ENCODE measurements around the gene FGF6. TPM values are rescaled to one million over a fixed set of nuclear protein-coding genes. Genes with fewer than 3 reads are reported as not detected.

Gene FGF6
- total RNA-seq, 1 donor: not detected

DNA sequence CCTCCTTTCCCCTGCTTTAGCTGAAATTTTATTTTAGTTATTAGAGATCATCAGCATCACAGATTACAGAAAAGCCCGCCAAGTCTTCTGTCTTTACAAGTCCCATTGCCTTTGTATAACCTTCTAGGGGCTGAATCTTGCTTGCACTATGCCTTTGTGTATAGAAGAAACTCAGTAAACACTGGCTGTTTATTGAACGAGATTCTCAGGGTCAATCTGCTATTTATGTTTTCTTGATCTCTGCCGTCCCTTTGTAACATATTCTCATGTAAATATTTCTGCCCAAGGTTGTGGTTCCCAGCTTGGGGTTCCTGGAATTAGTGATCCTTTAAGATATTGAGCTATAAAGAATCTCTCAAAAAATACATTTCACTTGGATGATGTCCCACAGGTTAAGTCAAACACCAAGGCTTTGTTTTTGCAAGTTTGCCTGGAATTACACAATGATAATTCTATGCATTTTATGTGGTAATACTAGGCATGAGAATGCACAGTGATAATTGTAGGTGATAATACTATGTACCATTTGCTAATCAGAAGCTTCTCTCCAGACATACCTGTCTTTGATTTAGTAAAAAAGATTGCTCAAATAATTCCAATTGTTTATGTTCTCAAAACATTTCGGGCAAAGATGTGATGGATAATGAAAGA lies 40.6 kb upstream of the FGF6 start:
- Histone ChIP-seq H4K20me1 (ENCODE audit: insufficient read depth, low read length) (no peaks in the 10 kb centered on the region), H3K4me3 (ENCODE audit: insufficient read depth, low read length) (no peak overlapping the region), H3K27me3 (ENCODE audit: insufficient read depth, low read length) (no peaks in the 10 kb centered on the region), H3K36me3 (ENCODE audit: insufficient read depth, low read length) (peaks cover 22% of the 10 kb centered on the region), H3K79me2 (ENCODE audit: insufficient read depth, low read length) (no peaks in the 10 kb centered on the region), H2AFZ (ENCODE audit: low read length) (no peak overlapping the region), H3K4me2 (ENCODE audit: insufficient read depth, low read length) (no peak overlapping the region), H3K27ac (ENCODE audit: low read depth, low read length) (no peak overlapping the region), H3K9me3 (ENCODE audit: low read depth, low read length) (no peaks in the 10 kb centered on the region), H3K4me1 (ENCODE audit: insufficient read depth, low read length) (no peaks in the 10 kb centered on the region)
- no peak for DNase-seq (ENCODE audit: insufficient read length, low spot score, missing footprints)
- TF ChIP-seq, protein P1, sequence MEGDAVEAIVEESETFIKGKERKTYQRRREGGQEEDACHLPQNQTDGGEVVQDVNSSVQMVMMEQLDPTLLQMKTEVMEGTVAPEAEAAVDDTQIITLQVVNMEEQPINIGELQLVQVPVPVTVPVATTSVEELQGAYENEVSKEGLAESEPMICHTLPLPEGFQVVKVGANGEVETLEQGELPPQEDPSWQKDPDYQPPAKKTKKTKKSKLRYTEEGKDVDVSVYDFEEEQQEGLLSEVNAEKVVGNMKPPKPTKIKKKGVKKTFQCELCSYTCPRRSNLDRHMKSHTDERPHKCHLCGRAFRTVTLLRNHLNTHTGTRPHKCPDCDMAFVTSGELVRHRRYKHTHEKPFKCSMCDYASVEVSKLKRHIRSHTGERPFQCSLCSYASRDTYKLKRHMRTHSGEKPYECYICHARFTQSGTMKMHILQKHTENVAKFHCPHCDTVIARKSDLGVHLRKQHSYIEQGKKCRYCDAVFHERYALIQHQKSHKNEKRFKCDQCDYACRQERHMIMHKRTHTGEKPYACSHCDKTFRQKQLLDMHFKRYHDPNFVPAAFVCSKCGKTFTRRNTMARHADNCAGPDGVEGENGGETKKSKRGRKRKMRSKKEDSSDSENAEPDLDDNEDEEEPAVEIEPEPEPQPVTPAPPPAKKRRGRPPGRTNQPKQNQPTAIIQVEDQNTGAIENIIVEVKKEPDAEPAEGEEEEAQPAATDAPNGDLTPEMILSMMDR (IDR thresholded peaks at IDR 0.05; ENCODE audit: extremely low read depth, low read depth, low read length): no peak

DNA sequence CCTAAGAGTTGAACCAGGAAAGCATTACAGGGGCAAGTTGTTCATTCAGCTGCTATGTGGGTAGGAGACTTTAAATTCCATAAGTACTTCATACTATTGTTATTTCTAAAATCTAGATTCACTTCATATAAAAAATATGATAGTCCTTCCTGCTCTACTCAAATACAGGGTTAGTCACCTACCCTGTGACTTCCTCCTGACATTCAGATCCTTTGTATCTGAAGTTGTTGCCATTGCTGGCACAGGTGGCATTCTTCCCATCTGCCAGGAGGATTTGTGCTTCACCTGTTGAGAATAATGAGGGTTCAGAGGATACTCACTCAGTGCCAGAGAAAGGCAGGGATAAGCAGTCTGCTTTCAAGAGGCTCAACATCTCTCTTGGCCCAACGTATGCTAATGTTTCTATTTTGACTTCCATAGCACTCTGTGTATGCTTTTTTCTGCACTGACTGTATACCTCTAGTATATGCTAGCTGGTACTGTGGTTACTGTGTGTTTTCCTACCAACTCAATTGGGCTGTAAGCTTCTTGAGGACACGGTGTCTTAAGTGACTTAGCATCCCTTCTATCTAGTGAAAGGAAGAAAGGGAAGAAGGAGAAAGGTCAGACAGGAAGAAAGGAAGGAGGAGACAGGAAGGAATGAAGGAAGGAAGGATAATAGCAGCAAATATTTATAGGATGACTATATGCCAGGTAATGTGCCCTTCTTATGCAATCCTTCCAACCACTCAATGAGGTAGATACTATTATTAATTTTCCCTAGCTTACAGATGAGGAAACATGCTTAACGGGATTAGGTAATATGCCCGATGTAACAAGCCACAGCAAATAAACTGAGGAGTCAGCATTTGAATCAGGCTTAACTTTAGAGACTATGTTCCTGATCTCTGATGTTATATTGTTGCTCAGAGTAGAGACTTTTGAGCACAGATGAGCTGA lies 38.5 kb upstream of the FGF6 start:
- DNase-seq (ENCODE audit: insufficient read length, low spot score, missing footprints): no peak
- no peak overlapping the region for H2AFZ ChIP-seq (ENCODE audit: low read length)
- H3K4me3 ChIP-seq (ENCODE audit: insufficient read depth, low read length): no peak overlapping the region
- H3K79me2 ChIP-seq (ENCODE audit: insufficient read depth, low read length): no peaks in the 10 kb centered on the region
- no peaks in the 10 kb centered on the region for H3K4me1 ChIP-seq (ENCODE audit: insufficient read depth, low read length)
- H3K9me3 ChIP-seq (ENCODE audit: low read depth, low read length): no peaks in the 10 kb centered on the region
- H3K4me2 ChIP-seq (ENCODE audit: insufficient read depth, low read length): no peak overlapping the region
- TF ChIP-seq, protein P1 (IDR thresholded peaks at IDR 0.05; ENCODE audit: extremely low read depth, low read depth, low read length): no peak
- no peaks in the 10 kb centered on the region for H4K20me1 ChIP-seq (ENCODE audit: insufficient read depth, low read length)
- H3K27ac ChIP-seq (ENCODE audit: low read depth, low read length): no peak overlapping the region
- no peaks in the 10 kb centered on the region for H3K27me3 ChIP-seq (ENCODE audit: insufficient read depth, low read length)
- peaks cover 9% of the 10 kb centered on the region for H3K36me3 ChIP-seq (ENCODE audit: insufficient read depth, low read length)

DNA sequence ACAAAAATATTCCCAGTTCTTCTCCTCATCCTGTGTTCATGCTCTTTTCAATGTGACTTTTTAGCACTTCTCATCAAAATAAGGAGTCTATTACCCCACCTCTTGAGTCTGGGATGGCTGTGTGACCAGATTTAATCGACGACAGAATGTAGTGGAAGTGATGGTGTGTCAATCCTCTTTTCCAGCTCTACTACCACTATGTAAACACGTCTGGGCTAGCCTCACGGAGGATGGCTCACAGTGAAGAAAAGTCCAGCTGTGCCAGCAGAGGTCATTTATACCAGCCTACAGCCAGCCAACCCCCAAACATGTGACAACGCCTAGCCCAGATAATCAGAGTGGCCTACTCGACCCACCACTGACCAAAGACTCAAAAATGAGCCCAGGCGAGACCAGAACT lies 37.3 kb upstream of the FGF6 start:
- no peak for DNase-seq (ENCODE audit: insufficient read length, low spot score, missing footprints)
- H3K27ac ChIP-seq (ENCODE audit: low read depth, low read length): no peak overlapping the region
- no peak overlapping the region for H2AFZ ChIP-seq (ENCODE audit: low read length)
- H3K4me1 ChIP-seq (ENCODE audit: insufficient read depth, low read length): no peaks in the 10 kb centered on the region
- H3K4me3 ChIP-seq (ENCODE audit: insufficient read depth, low read length): no peak overlapping the region
- no peaks in the 10 kb centered on the region for H4K20me1 ChIP-seq (ENCODE audit: insufficient read depth, low read length)
- TF ChIP-seq, protein P1 (IDR thresholded peaks at IDR 0.05; ENCODE audit: extremely low read depth, low read depth, low read length): no peak
- H3K9me3 ChIP-seq (ENCODE audit: low read depth, low read length): no peaks in the 10 kb centered on the region
- no peaks in the 10 kb centered on the region for H3K79me2 ChIP-seq (ENCODE audit: insufficient read depth, low read length)
- no peaks in the 10 kb centered on the region for H3K27me3 ChIP-seq (ENCODE audit: insufficient read depth, low read length)
- H3K4me2 ChIP-seq (ENCODE audit: insufficient read depth, low read length): no peak overlapping the region
- no peaks in the 10 kb centered on the region for H3K36me3 ChIP-seq (ENCODE audit: insufficient read depth, low read length)

DNA sequence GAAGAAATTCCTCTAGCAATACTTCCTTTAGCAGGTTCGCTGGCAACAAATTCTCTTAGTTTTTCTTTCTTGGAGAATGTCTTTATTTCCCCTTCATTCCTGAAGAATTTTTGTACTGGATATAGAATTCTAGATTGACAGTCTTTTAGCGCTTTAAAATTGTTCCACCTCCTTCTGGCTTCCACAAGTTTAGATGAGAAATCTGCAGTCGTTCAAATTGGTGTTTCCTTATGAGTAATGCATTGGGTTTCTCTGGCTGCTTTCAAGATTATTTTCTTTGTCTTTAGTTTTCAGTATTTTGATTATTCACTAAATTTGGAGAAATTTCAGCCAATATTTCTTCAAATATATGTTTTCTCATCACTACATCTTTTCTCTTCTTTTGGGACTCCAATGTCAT lies 33.3 kb upstream of the FGF6 start:
- no peaks in the 10 kb centered on the region for H4K20me1 ChIP-seq (ENCODE audit: insufficient read depth, low read length)
- no peak overlapping the region for H3K4me3 ChIP-seq (ENCODE audit: insufficient read depth, low read length)
- H3K27me3 ChIP-seq (ENCODE audit: insufficient read depth, low read length): peaks cover 5% of the 10 kb centered on the region
- DNase-seq (ENCODE audit: insufficient read length, low spot score, missing footprints): no peak
- no peak overlapping the region for H3K4me2 ChIP-seq (ENCODE audit: insufficient read depth, low read length)
- H3K79me2 ChIP-seq (ENCODE audit: insufficient read depth, low read length): no peaks in the 10 kb centered on the region
- H3K36me3 ChIP-seq (ENCODE audit: insufficient read depth, low read length): no peaks in the 10 kb centered on the region
- TF ChIP-seq, protein P1 (IDR thresholded peaks at IDR 0.05; ENCODE audit: extremely low read depth, low read depth, low read length): no peak
- no peak overlapping the region for H2AFZ ChIP-seq (ENCODE audit: low read length)
- H3K4me1 ChIP-seq (ENCODE audit: insufficient read depth, low read length): no peaks in the 10 kb centered on the region
- no peak overlapping the region for H3K27ac ChIP-seq (ENCODE audit: low read depth, low read length)
- no peaks in the 10 kb centered on the region for H3K9me3 ChIP-seq (ENCODE audit: low read depth, low read length)

Measured in osteoblast (primary cell).